ENCODE data around the gene LGALS7. TPM values are rescaled to one million over a fixed set of nuclear protein-coding genes. Genes with fewer than 3 reads are reported as not detected.
"Not testable (repeated sequence)": the region's sequence is repeated elsewhere in the genome, so short reads cannot be mapped to it uniquely, and the experiment has no call there.

Gene LGALS7
- total RNA-seq, 1 experiment from 2014 or later: not detected

- no peak for DNase-seq (ENCODE audit: low spot score)
- in situ Hi-C loops (cut with HindIII; ENCODE audit: low sequenced_read_pairs): no loop called here
Observed at GRCh38 chr19:38801359-38802095, 28.2 kb upstream of the LGALS7 start.

- in situ Hi-C loops (cut with HindIII; ENCODE audit: low sequenced_read_pairs): no loop called here
- no peak for DNase-seq (ENCODE audit: low spot score)
Observed at GRCh38 chr19:38800577-38801347, 27.4 kb upstream of the LGALS7 start.

- in situ Hi-C loops (cut with HindIII; ENCODE audit: low sequenced_read_pairs): no loop called here
- DNase-seq (ENCODE audit: low spot score): no peak
Observed at GRCh38 chr19:38799104-38799503, 25.8 kb upstream of the LGALS7 start.

- in situ Hi-C loops (cut with HindIII; ENCODE audit: low sequenced_read_pairs); DNase-seq (ENCODE audit: low spot score): not testable (repeated sequence)
Observed at GRCh38 chr19:38797781-38798180, 24.5 kb upstream of the LGALS7 start.

- DNase-seq (ENCODE audit: low spot score): no peak
- in situ Hi-C loops (cut with HindIII; ENCODE audit: low sequenced_read_pairs): no loop called here
Observed at GRCh38 chr19:38796154-38796553, 22.8 kb upstream of the LGALS7 start.

GRCh38 chr19:38795549-38795948, 22.2 kb upstream of the LGALS7 start:
- no peak for DNase-seq (ENCODE audit: low spot score)
- in situ Hi-C loops (cut with HindIII; ENCODE audit: low sequenced_read_pairs): no loop called here

GRCh38 chr19:38793671-38794070, 20.4 kb upstream of the LGALS7 start:
- in situ Hi-C loops (cut with HindIII; ENCODE audit: low sequenced_read_pairs): no loop called here
- no peak for DNase-seq (ENCODE audit: low spot score)

GRCh38 chr19:38793177-38793576, 19.9 kb upstream of the LGALS7 start:
- no peak for DNase-seq (ENCODE audit: low spot score)
- in situ Hi-C loops (cut with HindIII; ENCODE audit: low sequenced_read_pairs): no loop called here

GRCh38 chr19:38792250-38793111, 19.2 kb upstream of the LGALS7 start:
- in situ Hi-C loops (cut with HindIII; ENCODE audit: low sequenced_read_pairs): no loop called here
- no peak for DNase-seq (ENCODE audit: low spot score)

GRCh38 chr19:38791451-38792064, 18.2 kb upstream of the LGALS7 start:
- DNase-seq (ENCODE audit: low spot score); in situ Hi-C loops (cut with HindIII; ENCODE audit: low sequenced_read_pairs): not testable (repeated sequence)

- DNase-seq (ENCODE audit: low spot score); in situ Hi-C loops (cut with HindIII; ENCODE audit: low sequenced_read_pairs): not testable (repeated sequence)
Observed at GRCh38 chr19:38790507-38791403, 17.4 kb upstream of the LGALS7 start.

GRCh38 chr19:38788478-38789243, 15.3 kb upstream of the LGALS7 start, which contains the start of gene LGALS7B:
TSS of gene LGALS7B (plus strand) at chr19:38789200. CDS start at chr19:38789227, 27 bp downstream.
- no peak for DNase-seq (ENCODE audit: low spot score)
- in situ Hi-C loops (cut with HindIII; ENCODE audit: low sequenced_read_pairs): no loop called here

- in situ Hi-C loops (cut with HindIII; ENCODE audit: low sequenced_read_pairs): no loop called here
- no peak for DNase-seq (ENCODE audit: low spot score)
Observed at GRCh38 chr19:38786572-38787265, 13.4 kb upstream of the LGALS7 start.

GRCh38 chr19:38786061-38786460, 12.7 kb upstream of the LGALS7 start:
- DNase-seq (ENCODE audit: low spot score); in situ Hi-C loops (cut with HindIII; ENCODE audit: low sequenced_read_pairs): not testable (repeated sequence)

GRCh38 chr19:38785187-38785699, 11.9 kb upstream of the LGALS7 start:
- in situ Hi-C loops (cut with HindIII; ENCODE audit: low sequenced_read_pairs): no loop called here
- no peak for DNase-seq (ENCODE audit: low spot score)

GRCh38 chr19:38784224-38784623, 10.9 kb upstream of the LGALS7 start:
- in situ Hi-C loops (cut with HindIII; ENCODE audit: low sequenced_read_pairs): no loop called here
- no peak for DNase-seq (ENCODE audit: low spot score)

GRCh38 chr19:38782212-38782611, 8.9 kb upstream of the LGALS7 start:
- in situ Hi-C loops (cut with HindIII; ENCODE audit: low sequenced_read_pairs); DNase-seq (ENCODE audit: low spot score): not testable (repeated sequence)

All from G401 (cell line).